ENCODE measurements around the gene PLSCR1. TPM values are rescaled to one million over a fixed set of nuclear protein-coding genes. Genes with fewer than 3 reads are reported as not detected.

Gene PLSCR1
- total and polyA plus RNA-seq, 2 of the 4 experiments (the other 2 are of a cell fraction), result 5.6 to 13.2 TPM

DNA sequence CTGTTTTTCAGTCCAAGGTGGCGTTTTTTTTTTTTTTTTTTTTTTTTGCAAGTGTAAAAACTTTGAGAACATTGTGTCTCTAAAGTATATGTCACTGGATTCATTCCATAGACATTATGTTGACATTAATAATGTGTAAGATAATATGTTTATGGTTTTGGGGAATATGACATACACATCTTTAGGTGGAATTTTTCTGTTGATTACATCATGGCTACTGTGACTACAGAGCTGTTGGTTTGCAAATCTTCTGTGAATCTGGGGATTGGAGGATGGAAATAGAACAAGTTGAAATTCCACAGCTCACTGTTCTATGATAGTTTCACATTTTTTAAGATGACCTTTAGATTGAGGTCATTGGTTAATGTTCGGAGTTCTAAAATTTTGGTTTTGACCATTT is 50.6 kb downstream of the PLSCR1 start:
- 0 out of 2 replicates have a peak, but pooled peaks cover 2% of the 10 kb centered on the region for H3K4me1 ChIP-seq (ENCODE audit: control insufficient read depth, insufficient read depth, low read length)
- no peak overlapping the region for H3K14ac ChIP-seq (replicated peaks; ENCODE audit: low read depth, low read length)
- WGBS, 2 experiments (ENCODE audit: extremely low coverage in 2 of 2, insufficient read length in 1 of 2), result no CpG with 5 or more reads among the region's 2 CpGs
- H3K4me2 ChIP-seq (ENCODE audit: low read depth, low read length), result no peak overlapping the region
- ChIA-PET POLR2A (ENCODE audit: unreplicated experiment) (no interaction called here), CTCF (interaction anchor here (1.3 kb wide), 1 partner anchor 45 kb away, joined by 3 read pairs; no protein-coding TSS in a partner anchor)
- H2BK5ac ChIP-seq (ENCODE audit: low read depth, low read length, poor library complexity, severe bottlenecking), result no peak overlapping the region
- H3K27me3 ChIP-seq (ENCODE audit: control insufficient read depth, insufficient read depth, low read length), result no peaks in the 10 kb centered on the region
- intact Hi-C loops (cut with micrococcal nuclease) (no loop called here), in situ Hi-C loops (cut with MboI; ENCODE audit: low sequenced_read_pairs) (no loop called here), dilution Hi-C loops (cut with HindIII; ENCODE audit: low sequenced_read_pairs, unreplicated experiment) (no loop called here)
- H2AK9ac ChIP-seq (replicated peaks; ENCODE audit: low read depth, low read length, poor library complexity), result no peak overlapping the region
- H2AK5ac ChIP-seq (ENCODE audit: low read depth, low read length), result no peak overlapping the region
- TF ChIP-seq CEBPB (IDR thresholded peaks at IDR 0.05; ENCODE audit: low read depth, low read length) (no peak), BHLHE40 (IDR thresholded peaks at IDR 0.05; ENCODE audit: low read depth, low read length) (no peak), MXI1 (IDR thresholded peaks at IDR 0.05; ENCODE audit: borderline replicate concordance, low read depth, low read length) (no peak), SMC3 (IDR thresholded peaks at IDR 0.05; ENCODE audit: low read depth, low read length) (no peak), RFX5 (IDR thresholded peaks at IDR 0.05; ENCODE audit: low read depth, low read length) (no peak), FOS (IDR thresholded peaks at IDR 0.05; ENCODE audit: low read depth, low read length) (no peak), NFE2L2 (IDR thresholded peaks at IDR 0.05; ENCODE audit: low read depth, low read length) (no peak), POLR2A (IDR thresholded peaks at IDR 0.05; ENCODE audit: low read depth, low read length) (no peak), MAFK (IDR thresholded peaks at IDR 0.05; ENCODE audit: low read depth, low read length) (no peak), CHD1 (IDR thresholded peaks at IDR 0.05; ENCODE audit: low read depth, low read length) (no peak), MAZ (IDR thresholded peaks at IDR 0.05; ENCODE audit: borderline replicate concordance, low read depth, low read length) (no peak), RAD21 (IDR thresholded peaks at IDR 0.05; ENCODE audit: low read length) (no peak), RCOR1 (IDR thresholded peaks at IDR 0.05; ENCODE audit: insufficient replicate concordance, low read length) (no peak)
- TF ChIP-seq, protein P1, sequence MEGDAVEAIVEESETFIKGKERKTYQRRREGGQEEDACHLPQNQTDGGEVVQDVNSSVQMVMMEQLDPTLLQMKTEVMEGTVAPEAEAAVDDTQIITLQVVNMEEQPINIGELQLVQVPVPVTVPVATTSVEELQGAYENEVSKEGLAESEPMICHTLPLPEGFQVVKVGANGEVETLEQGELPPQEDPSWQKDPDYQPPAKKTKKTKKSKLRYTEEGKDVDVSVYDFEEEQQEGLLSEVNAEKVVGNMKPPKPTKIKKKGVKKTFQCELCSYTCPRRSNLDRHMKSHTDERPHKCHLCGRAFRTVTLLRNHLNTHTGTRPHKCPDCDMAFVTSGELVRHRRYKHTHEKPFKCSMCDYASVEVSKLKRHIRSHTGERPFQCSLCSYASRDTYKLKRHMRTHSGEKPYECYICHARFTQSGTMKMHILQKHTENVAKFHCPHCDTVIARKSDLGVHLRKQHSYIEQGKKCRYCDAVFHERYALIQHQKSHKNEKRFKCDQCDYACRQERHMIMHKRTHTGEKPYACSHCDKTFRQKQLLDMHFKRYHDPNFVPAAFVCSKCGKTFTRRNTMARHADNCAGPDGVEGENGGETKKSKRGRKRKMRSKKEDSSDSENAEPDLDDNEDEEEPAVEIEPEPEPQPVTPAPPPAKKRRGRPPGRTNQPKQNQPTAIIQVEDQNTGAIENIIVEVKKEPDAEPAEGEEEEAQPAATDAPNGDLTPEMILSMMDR (conservative IDR thresholded peaks at IDR 0.05; ENCODE audit: low read depth, low read length), result no peak
- TF ChIP-seq, protein P2, sequence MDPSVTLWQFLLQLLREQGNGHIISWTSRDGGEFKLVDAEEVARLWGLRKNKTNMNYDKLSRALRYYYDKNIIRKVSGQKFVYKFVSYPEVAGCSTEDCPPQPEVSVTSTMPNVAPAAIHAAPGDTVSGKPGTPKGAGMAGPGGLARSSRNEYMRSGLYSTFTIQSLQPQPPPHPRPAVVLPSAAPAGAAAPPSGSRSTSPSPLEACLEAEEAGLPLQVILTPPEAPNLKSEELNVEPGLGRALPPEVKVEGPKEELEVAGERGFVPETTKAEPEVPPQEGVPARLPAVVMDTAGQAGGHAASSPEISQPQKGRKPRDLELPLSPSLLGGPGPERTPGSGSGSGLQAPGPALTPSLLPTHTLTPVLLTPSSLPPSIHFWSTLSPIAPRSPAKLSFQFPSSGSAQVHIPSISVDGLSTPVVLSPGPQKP (IDR thresholded peaks at IDR 0.05; ENCODE audit: borderline replicate concordance, low read depth, low read length), result no peak
- TF ChIP-seq, protein P3, sequence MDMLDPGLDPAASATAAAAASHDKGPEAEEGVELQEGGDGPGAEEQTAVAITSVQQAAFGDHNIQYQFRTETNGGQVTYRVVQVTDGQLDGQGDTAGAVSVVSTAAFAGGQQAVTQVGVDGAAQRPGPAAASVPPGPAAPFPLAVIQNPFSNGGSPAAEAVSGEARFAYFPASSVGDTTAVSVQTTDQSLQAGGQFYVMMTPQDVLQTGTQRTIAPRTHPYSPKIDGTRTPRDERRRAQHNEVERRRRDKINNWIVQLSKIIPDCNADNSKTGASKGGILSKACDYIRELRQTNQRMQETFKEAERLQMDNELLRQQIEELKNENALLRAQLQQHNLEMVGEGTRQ (IDR thresholded peaks at IDR 0.05; ENCODE audit: low read depth, low read length), result no peak
- no peak overlapping the region for H3K27ac ChIP-seq (ENCODE audit: insufficient read depth, low read length)
- H2BK120ac ChIP-seq (ENCODE audit: low read depth, low read length), result no peak overlapping the region
- H2AFZ ChIP-seq (replicated peaks; ENCODE audit: low read length, poor library complexity), result no peak overlapping the region
- no peak overlapping the region for H3K4me3 ChIP-seq (ENCODE audit: insufficient read depth, low read depth, low read length)
- H4K91ac ChIP-seq (ENCODE audit: insufficient read depth, low read depth, low read length), result no peak overlapping the region
- BruUV-seq (replicated peaks), result no TSS peak
- H3K9ac ChIP-seq (ENCODE audit: low read depth, low read length), result no peak overlapping the region
- no peaks in the 10 kb centered on the region; the same call in 1 of the 2 replicates for H3K9me1 ChIP-seq (ENCODE audit: insufficient read depth, low read length)
- peak; percentile 48 for DNase-seq
- peak; percentile 51; the same call in 1 of the 2 replicates for ATAC-seq (ENCODE audit: low read depth)
- no peak overlapping the region for H4K8ac ChIP-seq (ENCODE audit: low read depth in 2 of 2, low read length in 2 of 2)
- H4K5ac ChIP-seq (ENCODE audit: low read depth, low read length), result no peak overlapping the region
- H3K23ac ChIP-seq (ENCODE audit: low read depth, low read length), result no peak overlapping the region
- H3K79me1 ChIP-seq (ENCODE audit: low read depth in 1 of 2, low read length in 2 of 2), result no peaks in the 10 kb centered on the region
- H3K18ac ChIP-seq (ENCODE audit: low read depth, low read length), result no peak overlapping the region
- no peak overlapping the region for H3K56ac ChIP-seq (ENCODE audit: extremely low read depth, insufficient read depth, low read length)
- no peak overlapping the region for H3K4ac ChIP-seq (ENCODE audit: low read depth, low read length)
- H3K36me3 ChIP-seq (ENCODE audit: control insufficient read depth, insufficient read depth, low read length), result no peaks in the 10 kb centered on the region
- no peaks in the 10 kb centered on the region for H4K20me1 ChIP-seq (ENCODE audit: insufficient read depth, low read length)
- no peak overlapping the region for H2BK15ac ChIP-seq (ENCODE audit: low read depth, low read length)
- peaks cover 2% of the 10 kb centered on the region; the same call in 1 of the 2 replicates for H3K9me3 ChIP-seq (ENCODE audit: control insufficient read depth, insufficient read depth, low read length)
- H2BK20ac ChIP-seq (ENCODE audit: low read depth, low read length), result no peak overlapping the region

All from IMR-90 (cell line).